Mesenteric fat pad (tissue), 1 donor: ENCODE results near the gene POLR3K. TPM values are rescaled to one million over a fixed set of nuclear protein-coding genes. Genes with fewer than 3 reads are reported as not detected.
"Not testable (repeated sequence)": the region's sequence is repeated elsewhere in the genome, so short reads cannot be mapped to it uniquely, and the experiment has no call there.

Experiments
- DNase-seq: peaks from one replicate; pipeline ENCODE4 v3.0.0-alpha.2; 2020; ENCODE audit warnings: low spot score
- total RNA-seq: library from RNA; stranded (reverse); fragmentation: NEBNext Ultra II Directional; extraction: Animal tissue kit (Norgen Biotek cat#: 25700); gene quantifications from one replicate; pipeline ENCODE4 v1.2.1, GENCODE V29; 2021
- donor health status: DM: yes; HTN: yes; CAD: no.

The POLR3K gene
- total RNA-seq, 1 donor from 2014 or later, result 11.5 TPM

DNA sequence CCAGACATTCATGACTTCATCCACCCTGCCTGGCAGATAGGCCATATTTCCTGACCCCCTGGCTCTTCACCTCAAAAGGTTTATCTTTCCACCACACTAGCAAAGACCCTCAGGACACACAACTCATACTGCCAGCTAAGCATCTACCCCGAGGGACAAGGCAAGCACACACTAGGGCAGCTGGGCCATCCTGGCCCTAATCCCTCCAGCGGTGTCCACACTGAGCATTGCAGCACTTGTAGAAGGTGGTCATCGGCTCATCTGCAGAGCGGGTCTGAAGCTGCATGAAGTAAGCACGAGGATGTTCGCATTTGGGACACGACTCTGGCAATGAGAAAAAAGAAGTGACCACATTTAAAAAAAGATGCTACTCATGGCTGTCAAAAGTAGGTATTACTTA is 6.2 kb downstream of the POLR3K start:
- peak; percentile 28 for DNase-seq

DNA sequence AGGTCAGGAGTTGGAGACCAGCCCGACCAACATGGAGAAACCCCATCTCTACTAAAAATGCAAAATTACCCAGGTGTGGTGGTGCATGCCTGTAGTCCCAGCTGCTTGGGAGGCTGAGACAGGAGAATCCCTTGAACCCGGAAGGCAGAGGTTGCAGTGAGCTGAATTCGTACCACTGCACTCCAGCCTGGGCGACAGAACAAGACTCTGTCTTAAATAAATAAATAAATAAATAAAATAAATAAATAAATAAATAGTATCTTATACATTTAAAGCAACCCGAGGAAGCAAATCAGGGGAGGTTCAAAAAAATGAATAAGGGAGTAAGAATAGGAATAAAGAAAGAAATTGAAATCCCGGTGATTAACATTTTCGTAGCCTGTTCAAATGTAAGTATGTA is 6.9 kb downstream of the POLR3K start:
- DNase-seq, result peak; percentile 45

DNA sequence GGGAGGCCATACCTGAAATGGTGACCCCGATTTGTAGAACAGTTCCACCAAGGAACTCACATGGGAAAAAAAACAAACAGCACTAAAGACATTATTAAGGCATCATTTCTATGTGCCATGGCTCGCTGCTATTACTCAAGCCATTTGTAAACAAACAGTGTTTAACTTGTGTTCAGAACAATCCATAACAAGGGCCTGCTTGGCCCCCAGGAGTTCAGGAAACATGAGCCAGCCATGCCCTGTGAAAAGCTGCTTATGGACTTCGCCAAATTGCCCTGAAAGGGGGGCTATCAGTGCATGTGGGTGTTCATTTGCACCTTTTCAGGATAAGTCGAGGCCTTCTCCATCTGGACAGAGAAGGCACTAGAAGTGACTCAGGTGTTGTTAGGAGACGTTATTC is 8.0 kb downstream of the POLR3K start:
- peak; percentile 8 for DNase-seq

- peak; percentile 59 for DNase-seq
These were observed 8.8 kb downstream of the POLR3K start for GRCh38 chr16:44655-45054.

GRCh38 chr16:43294-43693 is 10.1 kb downstream of the POLR3K start:
- peak; percentile 5 for DNase-seq

DNA sequence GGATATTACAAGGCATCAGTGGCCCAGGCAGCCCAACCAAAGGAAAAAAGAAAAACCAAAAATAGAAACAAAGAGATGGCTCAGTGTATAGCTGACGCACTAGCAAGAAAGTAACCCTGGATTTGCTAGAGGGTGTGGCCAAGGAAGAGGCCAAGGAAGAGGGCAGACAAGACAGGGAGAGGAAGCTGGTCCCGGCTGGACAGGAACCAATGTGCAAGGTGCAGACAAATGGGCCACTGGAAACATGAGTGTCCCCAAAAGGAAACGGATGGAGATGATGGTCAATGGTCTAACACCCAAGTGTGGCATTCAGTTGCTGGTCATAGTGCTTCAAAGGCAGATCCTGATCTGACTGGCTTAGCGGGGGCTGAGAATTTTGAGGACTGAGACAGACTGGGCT is 10.7 kb downstream of the POLR3K start:
- DNase-seq, result peak; percentile 35

- DNase-seq, result peak; percentile 81
These were observed 11.3 kb downstream of the POLR3K start for GRCh38 chr16:42069-42457.

DNA sequence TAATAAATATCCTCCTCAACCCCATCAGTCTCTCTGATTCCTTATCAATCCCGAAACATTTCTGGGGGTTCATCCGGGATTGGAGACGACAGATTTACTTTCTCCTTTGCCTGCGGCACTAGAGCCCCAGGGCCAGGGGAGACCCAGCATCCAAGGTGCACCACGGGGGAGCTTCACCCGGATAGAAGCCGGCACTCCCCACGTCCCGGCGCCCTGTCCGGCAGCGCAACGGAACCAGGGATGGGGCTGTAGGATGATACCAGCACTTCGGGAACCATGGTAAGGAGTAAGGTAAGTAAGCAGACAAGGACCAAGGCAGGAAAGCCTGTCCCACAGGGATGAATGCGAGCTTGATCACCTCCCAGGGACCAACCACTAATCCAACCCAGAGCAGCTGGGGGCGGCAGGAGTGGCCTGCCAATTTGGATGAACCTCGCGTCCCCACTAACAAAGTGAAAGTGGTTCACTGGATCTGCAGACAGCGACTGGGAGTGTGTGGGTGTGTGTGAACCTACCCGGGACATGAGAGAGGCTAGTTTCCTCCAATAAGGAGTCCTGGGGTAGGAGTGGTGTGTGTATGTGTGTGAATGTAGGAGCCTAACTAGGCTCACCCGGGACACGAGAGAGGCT is 11.9 kb downstream of the POLR3K start:
- DNase-seq, result peak; percentile 71

DNA sequence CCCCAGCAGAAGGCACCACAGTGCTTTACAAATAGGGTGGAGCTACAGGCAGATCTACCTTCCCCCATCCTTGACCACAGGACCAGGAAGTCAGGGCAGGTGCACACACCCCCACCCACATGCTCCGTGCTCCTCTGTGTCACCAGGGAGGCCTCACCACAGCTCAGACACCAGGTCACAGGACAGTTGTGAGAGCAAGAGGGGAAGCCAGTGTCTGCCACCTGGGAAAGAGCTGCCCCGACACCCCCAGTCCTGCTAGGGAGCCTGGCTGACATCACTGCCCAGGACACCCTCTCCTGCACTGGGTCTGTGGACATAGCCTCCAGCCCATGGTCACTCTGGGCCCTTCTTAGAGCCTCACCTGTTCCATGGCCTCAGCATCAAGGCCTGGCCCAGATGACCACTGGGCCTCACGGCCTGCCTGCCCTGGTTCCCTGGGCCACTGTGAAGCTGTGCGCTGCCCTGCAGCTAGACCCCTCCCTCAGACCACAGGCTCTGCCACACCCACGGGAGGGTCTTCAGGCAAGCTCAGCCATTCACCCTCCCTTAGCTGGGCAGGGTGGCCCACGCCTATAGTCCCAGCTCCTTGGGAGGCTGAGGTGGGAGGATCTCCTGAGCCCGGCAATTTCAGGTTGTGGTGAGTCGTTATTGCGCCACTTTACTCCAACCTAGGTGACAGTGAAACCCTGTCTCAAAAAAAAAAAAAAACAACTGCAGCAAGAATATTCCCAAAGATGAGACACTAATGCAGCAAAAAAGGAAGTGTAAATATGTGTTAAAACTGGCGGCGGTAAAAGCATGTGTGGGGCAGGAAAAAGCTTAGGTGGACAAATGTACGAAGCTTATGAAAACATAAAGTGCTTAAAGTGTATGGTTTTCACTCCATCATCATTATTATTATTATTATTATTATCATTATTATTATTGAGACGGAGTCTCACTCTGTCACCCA is 14.2 kb downstream of the POLR3K start:
- peak; percentile 49 for DNase-seq

DNA sequence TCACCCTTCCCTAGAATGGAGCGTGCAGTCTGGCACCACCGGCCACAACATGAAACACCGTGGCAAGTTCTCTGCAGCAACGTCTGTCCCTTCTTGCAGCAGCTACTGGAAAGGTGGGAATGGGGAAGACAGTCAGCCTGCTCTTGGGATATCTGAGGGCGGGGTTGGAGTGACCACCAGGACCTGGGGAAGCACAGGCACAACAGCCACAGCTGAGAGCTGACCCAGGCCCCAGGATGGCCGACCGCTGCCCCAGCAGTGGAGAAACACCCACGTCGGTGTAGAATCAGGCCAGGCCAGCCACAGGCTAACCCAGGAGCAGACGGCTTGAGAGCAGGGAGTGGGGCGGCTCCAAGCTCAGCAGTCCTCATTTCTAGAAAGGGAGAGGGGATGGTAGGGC is 15.2 kb downstream of the POLR3K start:
- peak; percentile 51 for DNase-seq

DNA sequence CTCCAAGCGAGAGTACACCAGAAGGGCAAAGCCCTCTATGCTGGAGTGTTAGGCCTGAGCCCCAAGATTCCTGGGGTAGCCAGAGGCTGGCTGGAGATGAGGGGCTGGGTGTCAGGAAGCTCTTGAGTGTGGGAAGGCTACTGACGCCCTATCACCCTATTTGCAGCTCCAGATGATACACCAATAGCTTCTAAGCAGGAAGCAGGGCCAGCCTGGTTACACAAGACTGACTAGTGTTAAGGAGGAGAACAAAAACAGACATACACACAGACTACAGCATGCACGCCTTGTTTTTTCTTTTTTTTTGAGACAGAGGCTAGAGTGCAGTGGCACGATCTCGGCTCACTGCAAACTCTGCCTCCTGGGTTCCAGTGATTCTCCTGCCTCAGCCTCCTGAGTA is 15.9 kb downstream of the POLR3K start:
- DNase-seq, result peak; percentile 28

DNA sequence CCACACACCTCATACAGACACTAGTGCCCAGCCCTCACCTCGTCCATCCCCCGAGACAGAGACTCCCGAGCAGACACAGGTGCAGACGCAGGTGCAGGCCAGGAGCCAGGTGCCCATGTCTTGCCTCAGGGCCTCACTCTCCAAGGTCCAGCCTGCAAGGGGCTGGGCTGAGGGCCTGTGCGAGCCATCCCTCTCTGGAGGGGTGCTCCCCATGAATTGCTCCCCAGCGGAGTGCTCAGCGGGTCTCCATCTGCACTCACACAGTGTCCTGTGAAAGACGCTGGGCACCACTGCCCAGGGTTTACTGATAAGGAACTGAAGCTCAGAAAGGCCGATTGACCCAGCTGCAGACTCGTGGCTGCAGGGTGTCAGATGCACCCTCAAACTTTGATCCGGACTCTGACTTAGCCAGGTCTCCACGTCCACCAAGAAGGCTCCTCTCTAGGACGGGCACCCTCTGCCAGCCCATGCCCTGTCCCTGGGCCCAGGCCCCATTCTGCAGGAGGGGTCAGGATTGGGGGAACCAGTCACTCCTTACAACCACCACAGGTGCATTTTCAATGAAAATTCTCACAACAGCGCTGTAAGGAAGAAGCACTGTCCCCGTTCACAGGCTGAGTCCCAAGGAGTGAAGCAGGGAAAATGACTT is 16.9 kb downstream of the POLR3K start:
- DNase-seq, result peak; percentile 86

GRCh38 chr16:35678-36305 is 17.6 kb downstream of the POLR3K start:
- peak; percentile 53 for DNase-seq

DNA sequence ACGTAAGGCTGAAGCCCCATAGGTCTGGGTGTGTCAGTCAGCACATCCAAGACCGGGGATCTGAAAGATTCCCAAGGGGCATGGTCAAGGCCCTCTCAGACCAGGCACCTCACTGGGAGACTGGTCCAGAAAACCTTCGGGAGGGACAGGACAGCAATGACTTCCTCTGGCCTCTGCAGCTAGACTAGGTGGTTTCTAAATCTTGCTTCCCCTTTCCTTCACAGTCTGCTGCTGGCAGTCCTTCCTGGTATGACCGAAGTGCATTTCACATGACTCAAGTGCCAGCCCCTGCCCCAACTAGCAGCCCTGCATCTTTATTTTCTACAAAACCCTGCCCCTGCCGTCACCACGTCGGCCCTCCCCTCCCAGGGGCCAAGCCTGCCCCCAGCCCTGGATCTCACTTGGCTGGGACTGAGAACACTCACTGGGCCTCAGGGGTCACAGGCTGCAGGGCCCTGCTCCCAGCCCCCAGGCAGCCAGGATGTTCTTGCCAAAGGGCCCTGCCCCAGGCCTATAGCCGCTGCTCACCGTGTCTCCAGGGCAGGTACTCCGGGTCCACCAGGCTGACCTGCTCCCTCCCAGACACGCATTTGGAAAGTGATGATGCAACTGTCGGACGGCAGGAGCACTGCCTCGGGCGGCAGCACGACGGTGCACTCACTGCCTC is 18.3 kb downstream of the POLR3K start:
- DNase-seq, result no peak

DNA sequence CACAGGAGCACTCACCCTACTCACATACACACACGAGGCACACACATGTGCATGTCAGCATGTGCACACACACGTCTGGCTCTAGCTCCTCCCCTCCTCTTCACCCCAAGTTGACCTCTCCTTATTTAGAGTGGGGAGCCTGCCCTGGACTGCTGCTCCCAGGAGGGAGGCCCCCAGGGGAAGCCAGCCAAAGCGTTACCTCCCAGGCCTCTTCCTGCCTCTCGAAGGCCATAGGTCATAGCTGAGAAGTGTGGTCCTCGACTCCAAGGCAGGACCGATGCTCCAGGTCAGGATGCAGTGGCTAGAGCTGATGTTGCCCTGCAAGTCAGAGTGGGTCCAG is 18.8 kb downstream of the POLR3K start:
- DNase-seq, result no peak

- DNase-seq, result no peak
These were observed 19.3 kb downstream of the POLR3K start for GRCh38 chr16:33877-34647.

GRCh38 chr16:33154-33876 is 20.1 kb downstream of the POLR3K start:
- not testable (repeated sequence) for DNase-seq

DNA sequence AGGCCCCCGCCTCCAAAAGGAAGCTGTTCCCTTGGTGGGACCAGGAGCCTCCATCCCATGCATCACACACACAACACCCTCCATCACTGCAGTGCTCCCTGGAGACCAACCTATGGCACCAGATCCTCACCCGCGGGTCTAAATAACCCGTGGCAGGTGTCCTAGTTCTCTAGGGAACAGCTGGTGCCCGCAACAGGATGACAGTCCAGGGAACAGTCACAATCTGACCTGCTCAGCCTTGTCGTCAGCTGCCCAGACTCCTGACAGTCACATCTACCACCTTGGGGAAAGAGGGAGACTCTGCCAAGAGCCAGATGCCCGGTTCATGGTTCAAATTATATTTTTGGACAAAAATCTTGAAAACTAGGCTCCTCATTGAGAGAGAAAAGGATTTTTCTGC is 22.8 kb downstream of the POLR3K start:
- DNase-seq, result not testable (repeated sequence)

- DNase-seq, result not testable (repeated sequence)
These were observed 27.5 kb downstream of the POLR3K start for GRCh38 chr16:25926-26348.

GRCh38 chr16:24151-24550 is 29.3 kb downstream of the POLR3K start:
- not testable (repeated sequence) for DNase-seq
